ENCODE results near the gene UFD1. TPM values are rescaled to one million over a fixed set of nuclear protein-coding genes. Genes with fewer than 3 reads are reported as not detected.
A peak's percentile ranks its signal among the peaks of the same experiment; 100 is the strongest.

Gene UFD1
- total and polyA plus RNA-seq, 2 of the 13 experiments (the other 11 are each of a cell fraction or from before 2014, with no cell fraction given), result 47.9 to 51.1 TPM

DNA sequence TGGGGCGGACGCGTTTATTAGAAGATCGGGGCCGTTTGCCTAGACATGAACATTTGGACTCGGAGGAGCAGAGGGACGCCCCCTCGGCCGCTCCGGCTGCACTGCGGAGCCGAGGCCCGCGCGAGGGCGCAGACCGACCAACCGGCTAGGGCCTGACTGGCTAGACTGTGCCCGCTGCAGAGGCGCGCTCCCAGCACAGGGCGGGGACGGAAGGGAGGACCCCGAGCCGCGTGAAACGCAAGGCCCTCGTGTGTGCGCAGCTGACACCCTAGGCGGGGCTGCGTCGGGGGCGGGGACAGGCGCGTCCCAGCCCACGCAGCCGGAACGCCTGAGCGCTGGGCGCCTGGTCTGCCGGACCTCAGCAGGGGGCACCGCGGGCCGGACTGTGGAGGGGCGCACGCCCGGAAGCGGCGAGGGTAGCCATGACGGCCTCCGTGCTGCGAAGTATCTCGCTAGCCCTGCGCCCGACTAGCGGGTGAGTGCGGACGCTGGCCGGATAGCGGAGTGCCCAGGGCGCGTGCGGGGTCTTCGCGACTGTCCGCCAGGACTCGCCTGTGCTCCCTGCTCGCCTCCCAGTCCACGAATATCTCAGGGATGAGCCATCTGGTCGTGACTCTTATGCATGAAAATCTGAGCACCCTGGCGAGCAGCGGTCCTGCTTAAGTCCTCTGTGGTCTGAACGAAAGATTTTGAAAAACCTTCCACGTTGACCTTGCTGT, 46.7 kb downstream of the UFD1 start, which contains the start of gene MRPL40 (continued):
- TF ChIP-seq KDM5A (IDR thresholded peaks at IDR 0.05; ENCODE audit: borderline replicate concordance, low read length) (peak; percentile 81), ZZZ3 (CRISPR knock-in tag; IDR thresholded peaks at IDR 0.05; ENCODE audit: borderline replicate concordance) (peak; percentile 91; the same call in 1 of the 2 replicates), ZNF75D (CRISPR knock-in tag; IDR thresholded peaks at IDR 0.05; ENCODE audit: borderline replicate concordance) (no peak), ZNF207 (IDR thresholded peaks at IDR 0.05; ENCODE audit: borderline replicate concordance) (no peak), FOSL1 (CRISPR knock-in tag; IDR thresholded peaks at IDR 0.05; ENCODE audit: borderline replicate concordance) (peak; percentile 22; the same call in 1 of the 2 replicates), JUNB (CRISPR knock-in tag; IDR thresholded peaks at IDR 0.05; ENCODE audit: borderline replicate concordance) (no peak), ESRRA (CRISPR knock-in tag; IDR thresholded peaks at IDR 0.05; ENCODE audit: low read depth) (peak; percentile 85), ISL2 (CRISPR knock-in tag; IDR thresholded peaks at IDR 0.05) (peak; percentile 87), ZNF724P (CRISPR knock-in tag; IDR thresholded peaks at IDR 0.05; ENCODE audit: borderline replicate concordance) (peak; percentile 96; the same call in 1 of the 2 replicates), ZNF572 (CRISPR knock-in tag; IDR thresholded peaks at IDR 0.05) (peak; percentile 99), ZNF513 (CRISPR knock-in tag; conservative IDR thresholded peaks at IDR 0.05) (no peak), MIXL1 (CRISPR knock-in tag; IDR thresholded peaks at IDR 0.05) (peak; percentile 64; the same call in 1 of the 2 replicates), MXI1 (IDR thresholded peaks at IDR 0.05; ENCODE audit: borderline replicate concordance, low read depth, low read length) (peak; percentile 92; the same call in 2 of the 3 replicates), FOXA1 (IDR thresholded peaks at IDR 0.05) (no peak), FOXA1 (CRISPR knock-in tag; IDR thresholded peaks at IDR 0.05) (peak; percentile 77), ZNF574 (CRISPR knock-in tag; IDR thresholded peaks at IDR 0.05) (peak; percentile 97), SKI (IDR thresholded peaks at IDR 0.05; ENCODE audit: partially characterized antibody) (peak; percentile 89), ZNF768 (CRISPR knock-in tag; IDR thresholded peaks at IDR 0.05) (peak; percentile 91), RFX1 (IDR thresholded peaks at IDR 0.05) (no peak; the same call in 1 of the 2 replicates)
- TF ChIP-seq, protein P1, sequence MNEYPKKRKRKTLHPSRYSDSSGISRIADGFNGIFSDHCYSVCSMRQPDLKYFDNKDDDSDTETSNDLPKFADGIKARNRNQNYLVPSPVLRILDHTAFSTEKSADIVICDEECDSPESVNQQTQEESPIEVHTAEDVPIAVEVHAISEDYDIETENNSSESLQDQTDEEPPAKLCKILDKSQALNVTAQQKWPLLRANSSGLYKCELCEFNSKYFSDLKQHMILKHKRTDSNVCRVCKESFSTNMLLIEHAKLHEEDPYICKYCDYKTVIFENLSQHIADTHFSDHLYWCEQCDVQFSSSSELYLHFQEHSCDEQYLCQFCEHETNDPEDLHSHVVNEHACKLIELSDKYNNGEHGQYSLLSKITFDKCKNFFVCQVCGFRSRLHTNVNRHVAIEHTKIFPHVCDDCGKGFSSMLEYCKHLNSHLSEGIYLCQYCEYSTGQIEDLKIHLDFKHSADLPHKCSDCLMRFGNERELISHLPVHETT (CRISPR knock-in tag; conservative IDR thresholded peaks at IDR 0.05), result peak; percentile 98
- TF ChIP-seq, protein P2, sequence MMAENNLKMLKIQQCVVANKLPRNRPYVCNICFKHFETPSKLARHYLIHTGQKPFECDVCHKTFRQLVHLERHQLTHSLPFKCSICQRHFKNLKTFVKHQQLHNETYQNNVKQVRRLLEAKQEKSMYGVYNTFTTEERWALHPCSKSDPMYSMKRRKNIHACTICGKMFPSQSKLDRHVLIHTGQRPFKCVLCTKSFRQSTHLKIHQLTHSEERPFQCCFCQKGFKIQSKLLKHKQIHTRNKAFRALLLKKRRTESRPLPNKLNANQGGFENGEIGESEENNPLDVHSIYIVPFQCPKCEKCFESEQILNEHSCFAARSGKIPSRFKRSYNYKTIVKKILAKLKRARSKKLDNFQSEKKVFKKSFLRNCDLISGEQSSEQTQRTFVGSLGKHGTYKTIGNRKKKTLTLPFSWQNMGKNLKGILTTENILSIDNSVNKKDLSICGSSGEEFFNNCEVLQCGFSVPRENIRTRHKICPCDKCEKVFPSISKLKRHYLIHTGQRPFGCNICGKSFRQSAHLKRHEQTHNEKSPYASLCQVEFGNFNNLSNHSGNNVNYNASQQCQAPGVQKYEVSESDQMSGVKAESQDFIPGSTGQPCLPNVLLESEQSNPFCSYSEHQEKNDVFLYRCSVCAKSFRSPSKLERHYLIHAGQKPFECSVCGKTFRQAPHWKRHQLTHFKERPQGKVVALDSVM (CRISPR knock-in tag; IDR thresholded peaks at IDR 0.05), result peak; percentile 22; the same call in 1 of the 2 replicates

Data from HepG2 (cell line).